Progenitor cell of endocrine pancreas (in vitro differentiated cells): Measurements from ENCODE around the gene VNN1. TPM values are rescaled to one million over a fixed set of nuclear protein-coding genes. Genes with fewer than 3 reads are reported as not detected.

Experiments
- DNase-seq: peaks from one replicate; pipeline ENCODE4 v3.0.0; 2021; ENCODE audit warnings: low spot score; ENCODE audit not compliant: unreplicated experiment
- H3K27ac Mint-ChIP-seq: 2 replicates; pipeline ENCODE4 v1.8.0; 2021; ENCODE audit warnings: mild to moderate bottlenecking, moderate library complexity, mixed read lengths
- H3K27me3 Mint-ChIP-seq: 2 replicates; pipeline ENCODE4 v1.8.0; 2021; ENCODE audit warnings: mixed read lengths
- H3K36me3 Mint-ChIP-seq: 2 replicates; pipeline ENCODE4 v1.8.0; 2022; ENCODE audit warnings: mixed read lengths; ENCODE audit not compliant: insufficient read depth
- H3K4me1 Mint-ChIP-seq: 2 replicates; pipeline ENCODE4 v1.8.0; 2021; ENCODE audit warnings: low read depth, mixed read lengths
- H3K4me3 Mint-ChIP-seq: 2 replicates; pipeline ENCODE4 v1.8.0; 2021; ENCODE audit warnings: low read depth, mild to moderate bottlenecking, moderate library complexity, mixed read lengths
- H3K9me3 Mint-ChIP-seq: 2 replicates; pipeline ENCODE4 v1.8.0; 2021; ENCODE audit warnings: low read depth, mixed read lengths
- total RNA-seq: library from RNA; stranded (reverse); gene quantifications from 2 replicates; pipeline ENCODE4 v1.2.1, GENCODE V29; 2021
- TF ChIP-seq, protein P1 (sequence below): fragments of 200-600 bp; sonication (generic); IDR thresholded peaks from one replicate; pipeline ENCODE4 v1.5.0; 2021; ENCODE audit warnings: antibody characterized with exemption, mild to moderate bottlenecking; ENCODE audit not compliant: unreplicated experiment

Gene VNN1
- total RNA-seq, 1 donor from 2014 or later, result not detected

DNA sequence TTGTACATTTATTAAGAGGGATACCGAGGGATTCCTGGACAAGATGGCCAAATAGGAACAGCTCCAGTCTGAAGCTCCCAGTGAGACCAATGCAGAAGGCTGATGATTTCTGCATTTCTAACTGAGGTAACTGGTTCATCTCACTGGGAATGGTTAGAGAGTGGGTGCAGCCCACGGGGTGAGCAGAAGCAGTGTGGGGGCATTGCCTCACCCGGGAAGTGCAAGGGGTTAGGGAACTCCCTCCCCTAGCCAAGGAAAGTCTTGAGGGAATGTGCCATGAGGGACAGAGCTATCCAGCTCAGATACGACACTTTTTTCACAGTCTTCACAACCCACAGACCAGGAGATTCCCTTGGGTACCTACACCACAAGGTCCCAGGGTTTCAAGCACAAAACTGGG lies 79.1 kb downstream of the VNN1 start:
- Mint-ChIP-seq H3K9me3 (peaks cover 30% of the 10 kb centered on the region), H3K27ac (no peak overlapping the region), H3K36me3 (peaks cover 4% of the 10 kb centered on the region), H3K4me3 (no peak overlapping the region), H3K4me1 (peaks cover 25% of the 10 kb centered on the region), H3K27me3 (peaks cover 7% of the 10 kb centered on the region)
- DNase-seq, result no peak
- TF ChIP-seq, protein P1, sequence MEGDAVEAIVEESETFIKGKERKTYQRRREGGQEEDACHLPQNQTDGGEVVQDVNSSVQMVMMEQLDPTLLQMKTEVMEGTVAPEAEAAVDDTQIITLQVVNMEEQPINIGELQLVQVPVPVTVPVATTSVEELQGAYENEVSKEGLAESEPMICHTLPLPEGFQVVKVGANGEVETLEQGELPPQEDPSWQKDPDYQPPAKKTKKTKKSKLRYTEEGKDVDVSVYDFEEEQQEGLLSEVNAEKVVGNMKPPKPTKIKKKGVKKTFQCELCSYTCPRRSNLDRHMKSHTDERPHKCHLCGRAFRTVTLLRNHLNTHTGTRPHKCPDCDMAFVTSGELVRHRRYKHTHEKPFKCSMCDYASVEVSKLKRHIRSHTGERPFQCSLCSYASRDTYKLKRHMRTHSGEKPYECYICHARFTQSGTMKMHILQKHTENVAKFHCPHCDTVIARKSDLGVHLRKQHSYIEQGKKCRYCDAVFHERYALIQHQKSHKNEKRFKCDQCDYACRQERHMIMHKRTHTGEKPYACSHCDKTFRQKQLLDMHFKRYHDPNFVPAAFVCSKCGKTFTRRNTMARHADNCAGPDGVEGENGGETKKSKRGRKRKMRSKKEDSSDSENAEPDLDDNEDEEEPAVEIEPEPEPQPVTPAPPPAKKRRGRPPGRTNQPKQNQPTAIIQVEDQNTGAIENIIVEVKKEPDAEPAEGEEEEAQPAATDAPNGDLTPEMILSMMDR, result no peak

DNA sequence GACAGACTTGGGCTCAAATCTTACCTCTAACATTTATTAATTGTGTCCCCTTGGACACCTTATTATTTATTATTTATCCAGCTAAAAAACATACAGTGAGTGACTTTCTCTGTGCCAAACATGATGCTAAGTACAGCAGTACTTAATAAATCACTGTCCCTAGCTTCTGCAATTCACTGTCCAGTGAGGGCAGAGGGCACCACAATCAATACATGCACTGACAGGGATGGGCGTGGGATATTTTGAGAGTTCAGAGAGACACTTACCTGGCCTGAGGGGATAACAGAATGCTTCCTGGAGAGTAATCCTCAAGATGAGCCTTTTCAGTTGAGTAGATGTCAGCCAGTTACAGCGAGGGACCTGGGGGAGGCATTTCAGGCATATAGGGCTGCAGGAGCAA lies 80.5 kb downstream of the VNN1 start:
- H3K4me3 Mint-ChIP-seq, result no peak overlapping the region
- H3K27me3 Mint-ChIP-seq, result peaks cover 11% of the 10 kb centered on the region
- peaks cover 27% of the 10 kb centered on the region for H3K9me3 Mint-ChIP-seq
- no peak for DNase-seq
- TF ChIP-seq, protein P1, result no peak
- H3K4me1 Mint-ChIP-seq, result peaks cover 17% of the 10 kb centered on the region
- no peak overlapping the region for H3K27ac Mint-ChIP-seq
- H3K36me3 Mint-ChIP-seq, result peaks cover 4% of the 10 kb centered on the region

Other genes with a start within 250 kb of the VNN1 start
- gene STX7, start 200.9 kb downstream of the VNN1 start, total RNA-seq, result 40.5 and 49.3 TPM in 2 replicates
- gene TAAR9, start 175.8 kb downstream of the VNN1 start, total RNA-seq, result not detected in 2 replicates
- not detected in 2 replicates for gene TAAR8, start 161.4 kb downstream of the VNN1 start, total RNA-seq
- gene TAAR6, start 143.7 kb downstream of the VNN1 start, total RNA-seq, result not detected in 2 replicates
- gene TAAR5, start 124.3 kb downstream of the VNN1 start, total RNA-seq, result not detected in 2 replicates
- not detected in 2 replicates for gene TAAR2, start 89.8 kb downstream of the VNN1 start, total RNA-seq
- gene TAAR1, start 54.9 kb downstream of the VNN1 start, total RNA-seq, result not detected in 2 replicates
- not detected in 2 replicates for gene VNN2, start 43.8 kb upstream of the VNN1 start, total RNA-seq
- 19.1 and 19.5 TPM in 2 replicates for gene SLC18B1, start 84.6 kb upstream of the VNN1 start, total RNA-seq
- gene RPS12, start 100.5 kb upstream of the VNN1 start, total RNA-seq, result 986 and 1,038 TPM in 2 replicates